Esophagus muscularis mucosa (tissue), 4 donors: ENCODE measurements around the gene MARK1.
A peak's percentile ranks its signal among the peaks of the same experiment; 100 is the strongest.

Experiments used
- CTCF ChIP-seq, 3 experiments: fragments of 200-600 bp in 2 of 3; fragments of 450-650 bp in 1 of 3; sonication (generic) in 2 of 3; IDR thresholded peaks; one replicate each; pipeline ENCODE4 v1.5.1; 2017 to 2019; ENCODE audit warnings: antibody characterized with exemption in 3 of 3, mild to moderate bottlenecking in 2 of 3, moderate library complexity in 1 of 3
- EP300 ChIP-seq: sonication (generic); formaldehyde crosslinking; IDR thresholded peaks from one replicate; pipeline ENCODE4 v1.6.1; 2017; ENCODE audit warnings: antibody characterized with exemption
- POLR2A ChIP-seq: fragments of 450-650 bp; IDR thresholded peaks from one replicate; pipeline ENCODE4 v1.6.1; 2017; ENCODE audit warnings: antibody characterized with exemption, moderate library complexity, mild to moderate bottlenecking, low read depth
- POLR2AphosphoS5 ChIP-seq, 2 donors: sonication (generic); formaldehyde crosslinking; IDR thresholded peaks; one replicate each; pipeline ENCODE4 v1.6.1; 2017; ENCODE audit warnings: antibody characterized with exemption in 2 of 2

- TF ChIP-seq CTCF (IDR thresholded peaks at IDR 0.05) = peak; percentile 87 to 98 (median 97)
- no peak for TF ChIP-seq POLR2A
- TF ChIP-seq POLR2AphosphoS5 (IDR thresholded peaks at IDR 0.05) = peak; percentile 65 to 73
- no peak for TF ChIP-seq EP300
Observed at GRCh38 chr1:220690140-220691052, 162.5 kb downstream of the MARK1 start, which contains the start of gene C1orf115.
